ENCODE measurements around the gene CLDN24.

Gene CLDN24

DNA sequence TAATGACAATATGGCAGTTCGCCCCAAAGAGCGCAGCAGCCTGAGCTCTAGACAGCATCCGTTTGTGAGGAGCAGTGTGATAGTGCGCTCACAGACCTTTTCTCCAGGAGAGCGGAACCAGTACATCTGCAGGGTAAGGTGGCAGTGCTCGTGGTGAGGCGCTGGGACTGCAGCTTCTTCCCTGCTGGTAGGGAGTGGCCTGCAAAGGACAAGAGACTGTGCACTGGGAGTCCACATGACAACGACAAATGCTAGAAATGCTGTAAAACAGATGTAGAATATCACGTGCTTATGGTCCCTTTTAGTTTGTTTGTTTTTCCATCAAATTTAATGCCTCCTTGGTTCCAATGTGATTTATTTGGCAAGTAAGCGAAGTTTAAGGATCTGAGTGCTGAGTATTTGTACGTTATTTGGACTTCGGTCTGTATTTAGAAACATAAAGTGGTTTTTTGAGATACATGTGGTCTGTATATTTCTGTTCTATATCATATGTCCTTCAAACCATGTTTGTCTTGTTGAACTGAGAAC is 37.9 kb downstream of the CLDN24 start:
- DNase-seq (ENCODE audit: low read depth in 2 of 2), result no peak

DNA sequence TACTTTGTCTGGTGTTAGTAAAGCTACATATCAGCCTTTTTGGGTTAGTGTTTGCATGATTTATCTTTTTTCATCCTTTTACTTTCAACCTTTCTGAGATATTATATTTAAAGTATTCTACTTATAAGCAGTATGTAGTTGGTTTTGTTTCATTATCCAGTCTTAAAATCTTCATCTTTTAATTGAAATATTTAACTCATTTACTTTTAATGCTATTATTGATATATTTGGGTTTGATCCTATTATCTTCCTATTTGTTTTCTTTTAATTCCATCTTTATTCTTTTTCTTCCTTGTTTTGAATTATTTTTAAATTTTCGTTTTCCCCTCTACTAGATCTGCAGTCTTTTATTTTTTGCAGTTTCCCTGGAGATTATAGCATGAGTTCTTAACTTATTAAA is 46.1 kb downstream of the CLDN24 start:
- no peak for DNase-seq (ENCODE audit: low read depth in 2 of 2)

DNA sequence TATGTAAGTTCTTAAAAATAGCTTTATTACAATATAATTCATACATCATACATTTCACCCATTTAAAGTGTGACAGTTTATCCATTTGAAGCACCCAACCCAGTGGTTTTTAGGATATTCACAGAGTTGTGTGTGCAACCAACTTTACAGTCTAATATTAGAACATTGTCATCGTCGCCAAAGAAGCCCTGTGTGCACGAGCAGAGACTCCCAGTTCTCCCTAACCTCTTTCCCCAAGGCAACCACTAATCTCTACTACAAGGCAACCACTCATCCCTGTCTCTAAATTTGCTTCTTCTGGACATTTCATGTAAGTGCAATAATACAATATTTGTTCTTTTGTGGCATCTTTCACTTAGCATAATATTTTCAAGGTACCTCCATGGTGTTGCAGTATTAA is 49.8 kb downstream of the CLDN24 start:
- no peak for DNase-seq (ENCODE audit: low read depth in 2 of 2)

All from stimulated activated CD8-positive, alpha-beta memory T cell treated with anti-CD3 and anti-CD28 coated beads, Interleukin-2, amount 100 ng/mL, for 48 hours (primary cell).